HUES48 (cell line): ENCODE data around the gene SPECC1.
"Not testable (repeated sequence)": the region's sequence is repeated elsewhere in the genome, so short reads cannot be mapped to it uniquely, and the experiment has no call there.

ENCODE experiments used
- H3K27ac ChIP-seq: one replicate; pipeline ENCODE4 v1.7.0; 2013; ENCODE audit warnings: low read depth, low read length, inconsistent platforms
- H3K27me3 ChIP-seq: 2 replicates; pipeline ENCODE4 v1.6.1; 2013; ENCODE audit warnings: mild to moderate bottlenecking, low read length; ENCODE audit not compliant: control insufficient read depth, insufficient read depth
- H3K36me3 ChIP-seq: 2 replicates; pipeline ENCODE4 v1.6.1; 2013; ENCODE audit warnings: low read length; ENCODE audit not compliant: control insufficient read depth, insufficient read depth
- H3K4me1 ChIP-seq: 2 replicates; pipeline ENCODE4 v1.6.1; 2013; ENCODE audit warnings: mild to moderate bottlenecking, low read length; ENCODE audit not compliant: control insufficient read depth, insufficient read depth
- H3K4me3 ChIP-seq: 2 replicates; pipeline ENCODE4 v1.5.1; 2013; ENCODE audit warnings: mild to moderate bottlenecking, low read depth, low read length
- H3K9ac ChIP-seq: 2 replicates; pipeline ENCODE4 v1.6.1; 2013; ENCODE audit warnings: mild to moderate bottlenecking, low read depth, low read length, moderate library complexity
- H3K9me3 ChIP-seq: 2 replicates; pipeline ENCODE4 v1.6.1; 2013; ENCODE audit warnings: low read length; ENCODE audit not compliant: control insufficient read depth, insufficient read depth

The SPECC1 gene

DNA sequence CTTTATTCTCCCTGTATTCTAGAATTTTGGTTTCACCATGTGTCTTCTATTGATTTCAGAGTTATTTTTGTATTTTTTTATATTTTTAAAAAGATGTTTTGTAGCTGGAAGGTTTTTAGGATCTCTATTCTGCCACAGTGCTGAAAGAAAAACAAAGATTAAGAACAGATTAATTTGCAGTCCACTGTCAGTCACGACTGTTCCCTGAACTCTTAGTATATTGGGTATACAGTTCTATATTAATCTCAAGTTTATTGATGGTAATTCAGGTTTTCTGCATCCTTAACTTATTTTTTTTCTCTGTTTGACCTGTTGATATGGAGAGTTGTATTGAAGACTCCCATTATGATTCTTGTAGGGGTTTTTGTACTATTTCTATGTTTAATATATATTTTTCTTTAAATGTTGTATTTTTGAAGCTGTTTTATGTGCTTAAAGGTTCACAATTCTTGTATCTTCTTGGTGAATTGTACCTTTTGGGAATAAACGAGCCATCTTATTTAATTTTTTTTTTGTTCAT is 2.9 kb downstream of the SPECC1 start:
- Histone ChIP-seq H3K36me3 (no peaks in the 10 kb centered on the region), H3K9ac (no peak overlapping the region), H3K27ac (no peak overlapping the region)

GRCh38 chr17:20016475-20016992 is 7.4 kb downstream of the SPECC1 start:
- not testable (repeated sequence) for H3K9me3 ChIP-seq, H3K27me3 ChIP-seq, H3K4me3 ChIP-seq, H3K27ac ChIP-seq, H3K4me1 ChIP-seq, H3K36me3 ChIP-seq, H3K9ac ChIP-seq

More for the DNA sequence above, 2.9 kb downstream of the SPECC1 start:
- Histone ChIP-seq H3K27me3 (peaks cover 32% of the 10 kb centered on the region), H3K9me3 (no peaks in the 10 kb centered on the region), H3K4me1 (peaks cover 7% of the 10 kb centered on the region), H3K4me3 (no peak overlapping the region)

DNA sequence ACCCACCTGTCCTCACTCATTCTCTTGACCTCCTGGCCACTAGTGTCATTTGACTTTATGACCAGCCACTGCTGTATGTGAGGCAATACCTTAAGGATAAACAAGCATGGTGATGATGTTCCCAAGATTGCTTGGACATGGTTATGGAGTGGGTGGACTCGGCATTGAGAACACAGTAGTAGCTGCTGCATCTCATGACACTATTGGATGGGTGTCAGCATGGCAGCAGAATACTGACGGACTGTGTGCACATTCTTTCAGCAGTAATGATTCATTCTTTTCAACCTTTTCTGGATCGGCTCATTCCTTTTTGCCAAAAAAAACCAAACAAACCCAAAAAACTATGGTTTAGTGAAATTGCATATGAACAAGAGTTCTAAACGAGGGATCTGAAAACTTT is 13.5 kb downstream of the SPECC1 start:
- no peak overlapping the region for H3K27ac ChIP-seq
- H3K4me1 ChIP-seq = no peaks in the 10 kb centered on the region
- H3K9ac ChIP-seq = no peak overlapping the region
- H3K36me3 ChIP-seq = no peaks in the 10 kb centered on the region
- no peaks in the 10 kb centered on the region for H3K27me3 ChIP-seq
- no peaks in the 10 kb centered on the region for H3K9me3 ChIP-seq
- H3K4me3 ChIP-seq = no peak overlapping the region

GRCh38 chr17:20026960-20027359 is 17.8 kb downstream of the SPECC1 start:
- H3K27ac ChIP-seq = no peak overlapping the region
- no peaks in the 10 kb centered on the region for H3K4me1 ChIP-seq
- H3K27me3 ChIP-seq = no peaks in the 10 kb centered on the region
- no peaks in the 10 kb centered on the region for H3K9me3 ChIP-seq
- H3K9ac ChIP-seq = no peak overlapping the region
- no peak overlapping the region for H3K4me3 ChIP-seq
- no peaks in the 10 kb centered on the region for H3K36me3 ChIP-seq

- Histone ChIP-seq H3K27me3 (no peaks in the 10 kb centered on the region), H3K27ac (no peak overlapping the region), H3K4me3 (no peak overlapping the region), H3K9ac (no peak overlapping the region), H3K36me3 (no peaks in the 10 kb centered on the region), H3K9me3 (no peaks in the 10 kb centered on the region), H3K4me1 (no peaks in the 10 kb centered on the region)
These were observed 19.3 kb downstream of the SPECC1 start for GRCh38 chr17:20028443-20028842.

DNA sequence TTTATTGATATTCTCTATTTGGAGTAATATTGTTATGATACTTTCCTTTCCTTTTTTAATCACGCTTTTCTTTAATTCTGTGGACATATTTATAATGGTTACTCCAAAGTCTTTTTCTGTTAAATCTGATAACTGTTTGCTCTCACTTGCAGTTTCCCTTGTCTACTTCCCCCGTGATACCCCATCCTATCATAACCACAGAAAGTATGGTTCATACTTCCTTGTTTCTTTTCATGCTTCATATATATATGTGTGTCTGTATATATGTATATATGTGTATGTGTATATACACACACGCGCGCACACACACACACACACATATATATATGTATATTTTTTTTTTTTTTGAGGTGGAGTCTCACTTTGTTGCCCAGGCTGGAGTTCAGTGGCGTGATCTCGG is 23.5 kb downstream of the SPECC1 start:
- H3K9ac ChIP-seq = no peak overlapping the region
- H3K4me1 ChIP-seq = no peaks in the 10 kb centered on the region
- H3K27me3 ChIP-seq = no peaks in the 10 kb centered on the region
- H3K9me3 ChIP-seq = no peaks in the 10 kb centered on the region
- H3K36me3 ChIP-seq = no peaks in the 10 kb centered on the region
- no peak overlapping the region for H3K27ac ChIP-seq
- no peak overlapping the region for H3K4me3 ChIP-seq

DNA sequence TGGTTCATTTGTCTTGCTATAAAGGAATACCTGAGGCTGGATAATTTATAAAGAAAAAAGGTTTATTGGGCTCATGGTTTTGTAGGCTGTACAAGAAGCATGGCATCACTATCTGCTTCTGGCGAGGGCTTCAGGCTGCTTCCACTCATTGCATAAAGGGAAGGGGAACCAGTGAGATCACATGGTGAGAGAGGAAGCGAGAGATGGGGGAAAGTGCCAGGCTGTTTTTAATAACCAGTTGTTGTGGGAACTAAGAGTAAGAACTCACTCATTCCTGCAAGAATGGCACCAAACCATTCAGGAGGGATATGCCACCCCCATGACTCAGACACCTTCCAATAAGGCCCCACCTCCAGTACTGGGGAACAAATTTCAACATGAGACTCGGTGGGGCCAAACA is 24.3 kb downstream of the SPECC1 start:
- Histone ChIP-seq H3K9me3 (no peaks in the 10 kb centered on the region), H3K36me3 (no peaks in the 10 kb centered on the region), H3K4me1 (no peaks in the 10 kb centered on the region), H3K27ac (no peak overlapping the region), H3K4me3 (no peak overlapping the region), H3K27me3 (no peaks in the 10 kb centered on the region), H3K9ac (no peak overlapping the region)

DNA sequence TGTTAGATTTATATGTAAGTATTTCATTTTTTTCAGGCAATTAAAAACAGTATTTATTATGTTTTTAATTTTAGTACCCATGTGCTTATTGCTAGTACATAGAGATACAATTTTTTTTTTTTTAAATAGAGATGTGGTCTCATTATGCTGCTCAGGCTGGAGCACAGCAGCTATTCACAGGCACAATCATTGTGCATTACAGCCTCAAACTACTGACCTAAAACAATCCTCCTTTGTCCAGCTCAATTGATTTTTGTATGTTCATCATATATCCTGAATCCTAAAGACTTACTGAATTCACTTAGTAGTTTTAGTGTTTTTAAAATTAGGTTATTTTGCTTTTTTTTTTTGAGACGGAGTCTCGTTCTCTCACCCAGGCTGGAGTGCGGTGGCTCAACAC is 26.3 kb downstream of the SPECC1 start:
- no peak overlapping the region for H3K9ac ChIP-seq
- no peaks in the 10 kb centered on the region for H3K27me3 ChIP-seq
- H3K27ac ChIP-seq = no peak overlapping the region
- no peaks in the 10 kb centered on the region for H3K9me3 ChIP-seq
- no peaks in the 10 kb centered on the region for H3K4me1 ChIP-seq
- H3K4me3 ChIP-seq = no peak overlapping the region
- no peaks in the 10 kb centered on the region for H3K36me3 ChIP-seq

GRCh38 chr17:20037286-20037685 is 28.1 kb downstream of the SPECC1 start:
- not testable (repeated sequence) for H3K9ac ChIP-seq, H3K27ac ChIP-seq, H3K9me3 ChIP-seq, H3K4me3 ChIP-seq, H3K4me1 ChIP-seq, H3K36me3 ChIP-seq, H3K27me3 ChIP-seq

GRCh38 chr17:20039037-20039436 is 29.9 kb downstream of the SPECC1 start:
- Histone ChIP-seq H3K4me3 (no peak overlapping the region), H3K9ac (no peak overlapping the region), H3K27me3 (no peaks in the 10 kb centered on the region), H3K9me3 (no peaks in the 10 kb centered on the region), H3K4me1 (no peaks in the 10 kb centered on the region), H3K27ac (no peak overlapping the region), H3K36me3 (no peaks in the 10 kb centered on the region)

DNA sequence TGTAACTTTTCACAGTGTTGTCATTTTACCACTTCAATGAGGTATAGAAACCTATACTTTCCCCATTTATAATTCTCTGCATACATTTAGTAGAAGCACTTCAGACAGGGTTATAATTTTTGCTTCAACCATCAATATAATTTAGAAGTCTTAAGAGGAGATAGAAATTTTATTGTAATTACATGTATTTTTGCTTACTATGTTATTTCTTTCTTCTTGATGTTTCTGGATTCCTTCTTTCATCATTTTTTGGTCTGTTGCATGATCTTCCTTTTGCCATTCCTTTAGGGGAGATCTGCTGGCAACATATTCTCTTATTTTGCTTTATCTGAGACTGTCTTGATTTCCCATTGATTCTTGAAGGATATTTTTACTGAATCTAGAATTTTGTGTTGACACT is 31.1 kb downstream of the SPECC1 start:
- Histone ChIP-seq H3K4me3 (no peak overlapping the region), H3K4me1 (no peaks in the 10 kb centered on the region), H3K9me3 (no peaks in the 10 kb centered on the region), H3K27ac (no peak overlapping the region), H3K27me3 (no peaks in the 10 kb centered on the region), H3K9ac (no peak overlapping the region), H3K36me3 (no peaks in the 10 kb centered on the region)

DNA sequence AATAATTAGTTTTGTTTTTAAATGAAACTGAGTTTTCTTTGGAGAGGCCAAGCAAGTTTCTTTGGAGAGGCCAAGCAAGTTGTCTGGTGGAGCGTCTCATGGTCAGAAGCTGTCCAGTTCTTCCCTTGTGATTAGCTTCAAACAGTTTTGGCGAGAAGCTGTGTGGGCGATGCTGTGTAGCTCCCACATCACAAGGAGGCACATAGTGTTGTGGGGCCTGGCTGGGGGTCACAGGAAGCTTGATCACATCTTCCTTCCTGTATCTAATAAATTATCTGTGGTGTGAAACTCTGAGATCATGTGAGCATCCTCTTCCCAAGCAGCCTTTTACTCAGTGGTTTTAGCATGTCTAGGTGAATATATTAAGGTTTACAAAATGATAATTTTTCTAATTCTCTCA is 33.9 kb downstream of the SPECC1 start:
- H3K27me3 ChIP-seq = no peaks in the 10 kb centered on the region
- peaks cover 9% of the 10 kb centered on the region for H3K4me1 ChIP-seq
- H3K9me3 ChIP-seq = no peaks in the 10 kb centered on the region
- H3K9ac ChIP-seq = no peak overlapping the region
- no peak overlapping the region for H3K27ac ChIP-seq
- H3K36me3 ChIP-seq = no peaks in the 10 kb centered on the region
- no peak overlapping the region for H3K4me3 ChIP-seq
